K562 (cell line): ENCODE measurements around the gene COQ5. TPM values are rescaled to one million over a fixed set of nuclear protein-coding genes. Genes with fewer than 3 reads are reported as not detected.

ENCODE experiments used
- ATAC-seq: fragments of 200-7000 bp; cut with Tn5 transposase; 3 replicates; pipeline ENCODE4 v1.9.1; 2020; ENCODE audit warnings: moderate library complexity
- BruUV-seq: library from RNA; stranded (reverse); fragments of 400-500 nt; replicated peaks from 2 replicates; lab custom pipeline; 2021; lab: Mats Ljungman, UMichigan
- CTCF ChIA-PET: fragments of 300-600 bp; formaldehyde crosslinking; extraction: SDS; loops from one replicate; lab custom pipeline; 2021; ENCODE audit warnings: low intra/inter-chr PET ratio; lab: Yijun Ruan, JAX
- POLR2A ChIA-PET: fragments of 300-600, 350-650 bp; sonication (Branson Sonifier 250); formaldehyde crosslinking; extraction: SDS; loops from one replicate; lab custom pipeline; 2021; ENCODE audit warnings: antibody characterized with exemption, inconsistent platforms; lab: Yijun Ruan, JAX
- DNase-seq, 4 experiments: peaks; one replicate each; pipeline versions ENCODE4 v3.0.0 to v3.0.0-alpha.2; 2011 to 2018; ENCODE audit warnings: low spot score in 3 of 4, mixed read lengths in 3 of 4; ENCODE audit errors: extremely low read depth in 1 of 4
- FAIRE-seq: peaks from 2 replicates; lab custom pipeline; 2011; peaks lifted over from hg19 to GRCh38; lab: Jason Lieb, UNC
- H2AFZ ChIP-seq: 2 replicates; pipeline ENCODE4 v1.6.0; 2011; ENCODE audit warnings: low read depth, low read length, control low read depth, inconsistent platforms
- H3K27ac ChIP-seq: fragments of 200-600 bp; 3 replicates; pipeline ENCODE4 v1.8.0; 2011; ENCODE audit warnings: low read depth, mild to moderate bottlenecking, control low read depth, inconsistent platforms, low read length, moderate library complexity, mixed read lengths; ENCODE audit errors: extremely low read depth
- H3K27me3 ChIP-seq, 2 experiments: fragments of 300-600 bp in 1 of 2; 2 replicates in 1 of 2; 3 replicates in 1 of 2; pipeline versions ENCODE4 v1.6.0 to v1.8.0; 2011; ENCODE audit warnings: inconsistent platforms in 2 of 2, low read length in 2 of 2, mild to moderate bottlenecking in 1 of 2, mixed read lengths in 1 of 2, moderate library complexity in 1 of 2; ENCODE audit not compliant: control insufficient read depth in 2 of 2, insufficient read depth in 2 of 2
- H3K36me3 ChIP-seq: fragments of 300-600 bp; 3 replicates; pipeline ENCODE4 v1.8.0; 2011; ENCODE audit warnings: mild to moderate bottlenecking, low read length, inconsistent platforms; ENCODE audit not compliant: control insufficient read depth, insufficient read depth
- H3K4me1 ChIP-seq, 2 experiments: fragments of 200-600 bp in 1 of 2; replicated peaks in 1 of 2; 2 replicates in 1 of 2; 3 replicates in 1 of 2; pipeline versions ENCODE4 v1.5.1 to v1.8.0; 2011; ENCODE audit warnings: inconsistent platforms in 2 of 2, low read length in 2 of 2, mild to moderate bottlenecking in 1 of 2, mixed read lengths in 1 of 2, moderate library complexity in 1 of 2; ENCODE audit not compliant: control insufficient read depth in 2 of 2, insufficient read depth in 2 of 2
- H3K4me2 ChIP-seq: 2 replicates; pipeline ENCODE4 v1.6.1; 2011; ENCODE audit warnings: low read length, control low read depth, inconsistent platforms, mixed read lengths; ENCODE audit not compliant: insufficient read depth
- H3K4me3 ChIP-seq: fragments of 200-600 bp; sonication (generic), shearing (Covaris generic); 2 replicates; pipeline ENCODE4 v1.5.1; 2016; ENCODE audit warnings: control low read depth, inconsistent platforms
- H3K79me2 ChIP-seq: fragments of 200-600 bp; 3 replicates; pipeline ENCODE4 v1.8.0; 2011; ENCODE audit warnings: low read length, inconsistent platforms; ENCODE audit not compliant: control insufficient read depth, insufficient read depth
- H3K9ac ChIP-seq, 2 experiments: 2 replicates each; pipeline versions ENCODE4 v1.6.0 to v1.6.1; 2011; ENCODE audit warnings: low read depth in 2 of 2, low read length in 2 of 2, control low read depth in 1 of 2, inconsistent platforms in 1 of 2, mild to moderate bottlenecking in 1 of 2, mixed read lengths in 1 of 2; ENCODE audit not compliant: insufficient read depth in 1 of 2
- H3K9me1 ChIP-seq: one replicate; pipeline ENCODE4 v1.6.0; 2011; ENCODE audit warnings: inconsistent platforms, mild to moderate bottlenecking, low read length, moderate library complexity; ENCODE audit not compliant: control insufficient read depth, insufficient read depth
- H3K9me3 ChIP-seq: replicated peaks from 2 replicates; pipeline ENCODE4 v1.5.1; 2011; ENCODE audit warnings: low read depth, low read length, inconsistent platforms; ENCODE audit not compliant: control insufficient read depth, insufficient read depth
- H4K20me1 ChIP-seq: replicated peaks from 2 replicates; pipeline ENCODE4 v1.6.1; 2011; ENCODE audit warnings: low read length, inconsistent platforms, mixed read lengths; ENCODE audit not compliant: control insufficient read depth, insufficient read depth
- CBFA2T2 ChIP-seq: fragments of 450-650 bp; conservative IDR thresholded peaks from 2 replicates; pipeline ENCODE4 v1.6.1; 2017; ENCODE audit warnings: mild to moderate bottlenecking
- CHD1 ChIP-seq: fragments of 200-600 bp; sonication (generic); IDR thresholded peaks from one replicate; pipeline ENCODE4 v1.6.1; 2012; ENCODE audit warnings: mild to moderate bottlenecking, moderate library complexity, low read length, inconsistent platforms
- TSHZ1 ChIP-seq: fragments of 250-450 bp; sonication (Bioruptor Pico); IDR thresholded peaks from 2 replicates; pipeline ENCODE4 v1.4.0; 2020; ENCODE audit warnings: mild to moderate bottlenecking, moderate library complexity
- WGBS: fragments of 100-300 bp; shearing (Covaris generic); methylation state at CpG from one replicate; pipeline ENCODE4 v1.1.6; 2016; ENCODE audit warnings: low coverage, mixed read lengths; ENCODE audit not compliant: insufficient coverage; ENCODE audit errors: missing lambda C conversion rate; 5-methylcytosine and 5-hydroxymethylcytosine counted together
- in situ Hi-C: fragments of 300-500 bp; cut with MboI; formaldehyde crosslinking; loops from 4 replicates; pipeline ENCODE4 v1.15.0; 2018; ENCODE audit warnings: inconsistent platforms, mixed read lengths
- intact Hi-C: fragments of 100-400 bp; cut with micrococcal nuclease; formaldehyde crosslinking; loops from 2 replicates; pipeline ENCODE4 v1.14.2; 2022
- polyA plus RNA-seq, 8 experiments: library from polyadenylated mRNA; depleted of rRNA in 4 of 8; stranded (reverse) in 5 of 8; unstranded in 3 of 8; fragments of >200 nt; fragmentation: Nextera tagmentation in 2 of 8; fragmentation: Illumina TruSeq in 1 of 8; extraction: Ambion mirVana in 2 of 8; extraction: Trizol in 1 of 8; gene quantifications; 2 replicates each; pipeline versions ENCODE4 v1.2.1 to v1.2.3, GENCODE V29; 2011 to 2014; ENCODE audit warnings: inconsistent platforms in 1 of 8, missing spikeins in 1 of 8
- total RNA-seq, 7 experiments: library from RNA; depleted of rRNA in 6 of 7; stranded (reverse); fragments of >200 nt in 6 of 7; fragmentation: Illumina TruSeq in 2 of 7; extraction: Trizol in 2 of 7; gene quantifications; 2 replicates each; pipeline versions ENCODE4 v1.2.1 to v1.2.3, GENCODE V29; 2011 to 2021; ENCODE audit warnings: low replicate concordance in 1 of 7
- TF ChIP-seq, protein P1 (sequence below): fragments of 250-450 bp; sonication (Bioruptor Pico); IDR thresholded peaks from 2 replicates; pipeline ENCODE4 v1.8.0; 2022; ENCODE audit warnings: inconsistent platforms, mild to moderate bottlenecking, moderate library complexity, borderline replicate concordance
- TF ChIP-seq, protein P2 (sequence below): sonication (generic); formaldehyde crosslinking; IDR thresholded peaks from 2 replicates; pipeline ENCODE4 v1.5.0; 2020; ENCODE audit warnings: missing genetic modification reagents
- TF ChIP-seq, protein P3 (sequence below): sonication (generic); formaldehyde crosslinking; IDR thresholded peaks from 2 replicates; pipeline ENCODE4 v1.8.0; 2023; ENCODE audit warnings: mild to moderate bottlenecking, missing genetic modification reagents

Gene COQ5
- total and polyA plus RNA-seq, 9 of the 15 experiments (the other 6 are each of a cell fraction or from before 2014, with no cell fraction given) = 19.2 to 59.7 (median 30.4) TPM

- POLR2A ChIA-PET = interaction anchor here (1.2 kb wide), 1 partner anchor 79 kb away, joined by 3 read pairs; no protein-coding TSS in a partner anchor
- no TSS peak for BruUV-seq
- H3K36me3 ChIP-seq = peaks cover 81% of the 10 kb centered on the region
- H3K9me3 ChIP-seq = no peaks in the 10 kb centered on the region
- H3K27ac ChIP-seq = no peak overlapping the region
- H3K79me2 ChIP-seq = no peaks in the 10 kb centered on the region
- H2AFZ ChIP-seq = no peak overlapping the region
- H3K4me1 ChIP-seq = no peaks in the 10 kb centered on the region
- peaks cover 2% of the 10 kb centered on the region for H3K9me1 ChIP-seq
- in situ Hi-C loops = no loop called here
- no peak for DNase-seq
- no peak for TF ChIP-seq CBFA2T2
- no peak for TF ChIP-seq CHD1
- TF ChIP-seq TSHZ1 = no peak
- TF ChIP-seq, protein P1, sequence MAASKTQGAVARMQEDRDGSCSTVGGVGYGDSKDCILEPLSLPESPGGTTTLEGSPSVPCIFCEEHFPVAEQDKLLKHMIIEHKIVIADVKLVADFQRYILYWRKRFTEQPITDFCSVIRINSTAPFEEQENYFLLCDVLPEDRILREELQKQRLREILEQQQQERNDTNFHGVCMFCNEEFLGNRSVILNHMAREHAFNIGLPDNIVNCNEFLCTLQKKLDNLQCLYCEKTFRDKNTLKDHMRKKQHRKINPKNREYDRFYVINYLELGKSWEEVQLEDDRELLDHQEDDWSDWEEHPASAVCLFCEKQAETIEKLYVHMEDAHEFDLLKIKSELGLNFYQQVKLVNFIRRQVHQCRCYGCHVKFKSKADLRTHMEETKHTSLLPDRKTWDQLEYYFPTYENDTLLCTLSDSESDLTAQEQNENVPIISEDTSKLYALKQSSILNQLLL (CRISPR knock-in tag) = no peak
- TF ChIP-seq, protein P2, sequence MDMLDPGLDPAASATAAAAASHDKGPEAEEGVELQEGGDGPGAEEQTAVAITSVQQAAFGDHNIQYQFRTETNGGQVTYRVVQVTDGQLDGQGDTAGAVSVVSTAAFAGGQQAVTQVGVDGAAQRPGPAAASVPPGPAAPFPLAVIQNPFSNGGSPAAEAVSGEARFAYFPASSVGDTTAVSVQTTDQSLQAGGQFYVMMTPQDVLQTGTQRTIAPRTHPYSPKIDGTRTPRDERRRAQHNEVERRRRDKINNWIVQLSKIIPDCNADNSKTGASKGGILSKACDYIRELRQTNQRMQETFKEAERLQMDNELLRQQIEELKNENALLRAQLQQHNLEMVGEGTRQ (CRISPR knock-in tag) = no peak
- TF ChIP-seq, protein P3, sequence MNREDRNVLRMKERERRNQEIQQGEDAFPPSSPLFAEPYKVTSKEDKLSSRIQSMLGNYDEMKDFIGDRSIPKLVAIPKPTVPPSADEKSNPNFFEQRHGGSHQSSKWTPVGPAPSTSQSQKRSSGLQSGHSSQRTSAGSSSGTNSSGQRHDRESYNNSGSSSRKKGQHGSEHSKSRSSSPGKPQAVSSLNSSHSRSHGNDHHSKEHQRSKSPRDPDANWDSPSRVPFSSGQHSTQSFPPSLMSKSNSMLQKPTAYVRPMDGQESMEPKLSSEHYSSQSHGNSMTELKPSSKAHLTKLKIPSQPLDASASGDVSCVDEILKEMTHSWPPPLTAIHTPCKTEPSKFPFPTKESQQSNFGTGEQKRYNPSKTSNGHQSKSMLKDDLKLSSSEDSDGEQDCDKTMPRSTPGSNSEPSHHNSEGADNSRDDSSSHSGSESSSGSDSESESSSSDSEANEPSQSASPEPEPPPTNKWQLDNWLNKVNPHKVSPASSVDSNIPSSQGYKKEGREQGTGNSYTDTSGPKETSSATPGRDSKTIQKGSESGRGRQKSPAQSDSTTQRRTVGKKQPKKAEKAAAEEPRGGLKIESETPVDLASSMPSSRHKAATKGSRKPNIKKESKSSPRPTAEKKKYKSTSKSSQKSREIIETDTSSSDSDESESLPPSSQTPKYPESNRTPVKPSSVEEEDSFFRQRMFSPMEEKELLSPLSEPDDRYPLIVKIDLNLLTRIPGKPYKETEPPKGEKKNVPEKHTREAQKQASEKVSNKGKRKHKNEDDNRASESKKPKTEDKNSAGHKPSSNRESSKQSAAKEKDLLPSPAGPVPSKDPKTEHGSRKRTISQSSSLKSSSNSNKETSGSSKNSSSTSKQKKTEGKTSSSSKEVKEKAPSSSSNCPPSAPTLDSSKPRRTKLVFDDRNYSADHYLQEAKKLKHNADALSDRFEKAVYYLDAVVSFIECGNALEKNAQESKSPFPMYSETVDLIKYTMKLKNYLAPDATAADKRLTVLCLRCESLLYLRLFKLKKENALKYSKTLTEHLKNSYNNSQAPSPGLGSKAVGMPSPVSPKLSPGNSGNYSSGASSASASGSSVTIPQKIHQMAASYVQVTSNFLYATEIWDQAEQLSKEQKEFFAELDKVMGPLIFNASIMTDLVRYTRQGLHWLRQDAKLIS = no peak
- TF ChIP-seq, all 486 proteins: peak for 0
- no peak overlapping the region for H3K9ac ChIP-seq
- intact Hi-C loops = no loop called here
- no peaks in the 10 kb centered on the region for H4K20me1 ChIP-seq
- WGBS = 87% methylated on average over 8 of the region's 8 CpGs
- H3K4me2 ChIP-seq = no peak overlapping the region
- no peak for FAIRE-seq
- CTCF ChIA-PET = no interaction called here
- H3K27me3 ChIP-seq = no peaks in the 10 kb centered on the region
- H3K4me3 ChIP-seq = no peak overlapping the region
- ATAC-seq = no peak
Observed at GRCh38 chr12:120562906-120563305, 33.9 kb upstream of the COQ5 start.
